Stimulated activated CD4-positive, alpha-beta T cell treated with anti-CD3 and anti-CD28 coated beads, Interleukin-4, amount 100 ng/mL, for 24 hours (primary cell): ENCODE data around the gene CLCN7.

Experiments used
- DNase-seq: peaks from one replicate; pipeline ENCODE4 v3.0.0-alpha.2; 2020

CLCN7 gene

GRCh38 chr16:1474796-1475551, at the start of gene CLCN7:
Gene CLCN7, minus strand, starts transcription at chr16:1475028. Its CDS starts 54 bp downstream, at chr16:1474974.
- peak; percentile 90 for DNase-seq

GRCh38 chr16:1524366-1524765, 49.5 kb upstream of the CLCN7 start:
- no peak for DNase-seq

GRCh38 chr16:1523581-1524245, 48.9 kb upstream of the CLCN7 start:
- no peak for DNase-seq

GRCh38 chr16:1520461-1520860, 45.6 kb upstream of the CLCN7 start:
- no peak for DNase-seq

GRCh38 chr16:1519831-1520230, 45.0 kb upstream of the CLCN7 start:
- no peak for DNase-seq

GRCh38 chr16:1518626-1519135, 43.9 kb upstream of the CLCN7 start:
- DNase-seq = no peak

GRCh38 chr16:1514507-1514906, 39.7 kb upstream of the CLCN7 start:
- no peak for DNase-seq

- DNase-seq = no peak
Measured at GRCh38 chr16:1512774-1513173, 37.9 kb upstream of the CLCN7 start.

GRCh38 chr16:1511662-1512569, 37.1 kb upstream of the CLCN7 start:
- DNase-seq = no peak

GRCh38 chr16:1510941-1511351, 36.1 kb upstream of the CLCN7 start:
- no peak for DNase-seq

- no peak for DNase-seq
Measured at GRCh38 chr16:1510272-1510671, 35.4 kb upstream of the CLCN7 start.

GRCh38 chr16:1509307-1510221, 34.7 kb upstream of the CLCN7 start:
- no peak for DNase-seq

GRCh38 chr16:1508494-1509187, 33.8 kb upstream of the CLCN7 start:
- no peak for DNase-seq

- no peak for DNase-seq
Measured at GRCh38 chr16:1506494-1507213, 31.8 kb upstream of the CLCN7 start.

- DNase-seq = no peak
Measured at GRCh38 chr16:1505912-1506311, 31.1 kb upstream of the CLCN7 start.

- DNase-seq = no peak
Measured at GRCh38 chr16:1505073-1505844, 30.4 kb upstream of the CLCN7 start.

- no peak for DNase-seq
Measured at GRCh38 chr16:1503110-1503955, 28.5 kb upstream of the CLCN7 start.

- no peak for DNase-seq
Measured at GRCh38 chr16:1502092-1503004, 27.5 kb upstream of the CLCN7 start.
